GM23338 (cell line): ENCODE results near the gene CD247.

Experiments
- CTCF ChIP-seq, 2 experiments: fragments of 200-600 bp in 1 of 2; sonication (generic) in 1 of 2; conservative IDR thresholded peaks; 2 replicates each; pipeline versions ENCODE4 v1.5.1 to v1.6.1; 2016 to 2017; ENCODE audit warnings: antibody characterized with exemption in 2 of 2, low read depth in 2 of 2, mild to moderate bottlenecking in 2 of 2, moderate library complexity in 1 of 2
- ETS1 ChIP-seq: IDR thresholded peaks from 2 replicates; pipeline ENCODE4 v1.6.1; 2016; ENCODE audit warnings: antibody characterized with exemption
- EZH2 ChIP-seq: fragments of 200-600 bp; sonication (generic); IDR thresholded peaks from one replicate; pipeline ENCODE4 v1.8.0; 2017; ENCODE audit warnings: antibody characterized with exemption, mild to moderate bottlenecking, low read depth; ENCODE audit not compliant: unreplicated experiment
- JUNB ChIP-seq: IDR thresholded peaks from one replicate; pipeline ENCODE4 v1.6.1; 2016; ENCODE audit warnings: antibody characterized with exemption; ENCODE audit not compliant: unreplicated experiment
- POLR2AphosphoS5 ChIP-seq: IDR thresholded peaks from 2 replicates; pipeline ENCODE4 v1.6.1; 2016; ENCODE audit warnings: antibody characterized with exemption, low read depth
- REST ChIP-seq: IDR thresholded peaks from one replicate; pipeline ENCODE4 v1.6.1; 2018; ENCODE audit warnings: antibody characterized with exemption; ENCODE audit not compliant: unreplicated experiment

GRCh38 chr1:167400359-167400953 is 117.9 kb downstream of the CD247 start:
- TF ChIP-seq CTCF (conservative IDR thresholded peaks at IDR 0.05; ENCODE audit: low read depth in 2 of 2) (no peak), JUNB (no peak), POLR2AphosphoS5 (no peak), EZH2 (no peak), REST (no peak), ETS1 (no peak)
